Activated CD4-positive, alpha-beta T cell treated with anti-CD3 and anti-CD28 coated beads, Interleukin-2, amount 50 U/mL, for 24 hours (primary cell): Measurements from ENCODE around the gene SLC38A3.

Experiments
- DNase-seq, 2 donors: peaks; one replicate each; pipeline ENCODE4 v3.0.0-alpha.2; 2020; ENCODE audit warnings: low read depth in 1 of 2, low spot score in 1 of 2

The SLC38A3 gene

DNA sequence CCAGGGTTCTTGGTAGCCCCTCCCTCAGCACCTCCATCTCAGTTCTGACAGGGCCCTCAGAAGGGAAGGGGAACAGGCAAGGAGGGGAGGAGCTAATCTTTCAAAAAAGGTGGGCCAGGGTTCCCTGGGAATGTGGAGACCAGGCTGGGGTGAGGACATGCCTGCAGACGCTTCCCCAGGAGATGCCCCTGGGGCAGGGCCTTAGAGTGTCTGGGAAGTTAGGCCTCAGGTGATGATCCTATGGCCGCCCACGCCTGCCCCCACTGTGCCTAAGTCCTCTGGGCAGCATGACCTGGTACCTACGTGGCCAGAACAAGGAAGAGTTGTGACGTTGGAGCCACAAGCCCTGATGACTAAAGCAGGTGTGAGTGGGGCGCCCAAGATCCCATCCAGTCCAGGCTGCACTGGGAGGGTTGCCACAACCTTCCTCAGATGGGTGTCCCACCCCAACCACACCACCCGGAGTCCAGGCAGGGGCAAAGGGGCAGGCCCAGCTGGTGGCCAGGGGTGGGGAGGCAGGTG, 60.0 kb downstream of the SLC38A3 start:
- DNase-seq: no peak

DNA sequence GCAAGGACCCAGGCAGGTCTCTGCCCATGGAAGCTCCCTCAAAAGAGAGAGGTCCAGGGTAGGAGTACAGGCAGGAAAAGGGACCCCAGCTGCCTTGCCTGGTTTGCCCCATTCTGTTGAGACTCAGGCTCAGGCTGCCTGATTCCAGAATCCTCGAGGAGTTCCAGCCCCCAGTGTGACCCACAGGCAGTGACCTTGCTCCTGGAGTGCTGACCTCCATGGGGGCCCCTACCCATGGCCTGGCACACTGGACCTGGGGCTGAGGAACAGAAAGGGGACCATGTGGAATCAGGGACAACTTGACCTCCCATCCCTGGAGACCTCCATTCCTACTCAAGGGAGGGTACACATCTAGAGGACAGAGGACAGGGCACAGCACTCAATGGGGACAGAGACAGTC, 60.5 kb downstream of the SLC38A3 start:
- DNase-seq: no peak

DNA sequence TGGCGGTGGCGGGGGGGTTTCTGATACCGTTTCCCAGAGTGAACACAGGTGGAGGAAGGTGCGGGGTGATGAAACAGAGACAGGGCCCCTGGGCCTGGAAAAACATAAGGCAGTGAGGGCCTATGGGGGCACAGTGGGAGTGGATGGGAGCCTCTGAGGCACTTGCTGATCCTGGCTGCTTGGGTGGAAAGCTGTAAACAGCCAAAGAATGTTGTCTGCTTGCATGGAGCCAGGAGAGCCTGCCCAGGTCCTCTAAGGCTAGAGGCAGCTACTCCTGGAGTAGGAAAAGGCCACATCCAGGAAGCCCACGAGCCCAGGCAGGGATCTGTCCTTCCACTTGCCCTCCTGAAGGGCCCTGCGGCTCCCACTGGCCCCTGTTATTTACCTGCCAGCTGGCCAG, 60.9 kb downstream of the SLC38A3 start:
- no peak for DNase-seq

DNA sequence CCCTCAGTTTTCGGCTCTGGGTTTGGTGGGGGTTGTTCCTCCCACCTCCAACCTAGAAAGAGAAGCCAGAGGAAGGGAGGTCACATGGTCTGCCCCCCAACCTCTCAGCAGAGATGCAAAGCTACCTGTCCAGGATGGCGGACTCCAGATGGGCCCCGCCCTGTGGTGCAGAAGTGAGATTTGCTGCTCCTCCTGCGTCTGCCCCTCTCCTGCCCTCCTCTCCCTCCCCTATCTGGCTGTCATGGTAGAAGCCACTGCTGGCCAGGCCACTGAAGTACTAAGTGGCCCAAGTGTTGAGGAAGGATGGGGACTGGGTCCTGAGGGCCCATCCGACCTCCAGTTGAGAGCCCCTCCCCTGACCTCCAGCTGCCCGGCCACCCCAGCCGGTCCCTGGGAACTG, 61.8 kb downstream of the SLC38A3 start:
- DNase-seq: no peak

DNA sequence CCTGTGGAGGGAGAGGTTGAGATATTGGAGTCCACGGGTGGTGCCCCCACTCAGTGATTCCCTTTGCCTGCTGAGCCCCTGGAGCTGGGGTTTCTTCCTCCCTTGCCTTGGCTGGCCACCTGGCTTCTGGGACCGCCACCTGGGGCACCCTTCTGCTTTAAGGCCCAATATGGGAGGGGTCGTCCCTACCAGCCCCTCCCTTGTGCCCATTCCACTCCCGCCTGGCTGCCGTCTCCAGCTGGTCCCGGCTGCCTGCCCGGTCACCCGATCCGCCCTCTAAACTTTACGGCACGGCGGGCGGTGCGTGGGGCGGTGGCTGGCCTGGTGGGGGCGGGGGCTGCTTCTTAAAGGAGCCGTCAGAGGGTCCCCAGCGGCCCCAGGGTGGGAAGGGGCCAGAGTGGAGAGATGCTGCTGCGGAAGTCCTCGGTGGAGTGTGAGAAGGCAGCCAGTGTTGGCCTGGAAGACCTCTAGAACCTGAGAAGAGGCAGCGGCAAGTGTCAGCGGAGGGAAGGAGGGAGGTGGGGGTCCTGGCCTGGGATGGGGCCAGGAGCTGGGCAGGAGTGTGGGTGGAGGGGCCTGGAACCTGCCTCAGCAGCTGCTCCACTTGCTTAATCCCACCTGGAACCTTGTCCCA, 62.3 kb downstream of the SLC38A3 start:
- no peak for DNase-seq

DNA sequence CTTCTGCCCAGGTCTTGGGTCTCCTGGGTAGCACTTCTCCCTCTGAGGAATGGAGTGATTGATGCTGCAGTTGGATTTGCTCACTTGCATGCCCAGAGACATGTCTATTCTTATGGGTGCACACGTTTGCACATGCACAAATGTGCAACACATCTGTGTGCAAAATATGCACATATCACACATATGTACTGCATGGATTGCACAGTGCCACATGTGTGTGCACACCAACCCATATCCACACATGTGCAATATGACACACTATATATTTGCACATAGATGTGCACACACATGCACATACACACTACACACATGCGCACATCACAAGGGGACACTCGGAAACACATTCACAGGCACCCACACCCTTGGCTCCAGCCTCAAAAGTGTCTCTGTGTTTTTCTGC, 63.2 kb downstream of the SLC38A3 start:
- no peak for DNase-seq

DNA sequence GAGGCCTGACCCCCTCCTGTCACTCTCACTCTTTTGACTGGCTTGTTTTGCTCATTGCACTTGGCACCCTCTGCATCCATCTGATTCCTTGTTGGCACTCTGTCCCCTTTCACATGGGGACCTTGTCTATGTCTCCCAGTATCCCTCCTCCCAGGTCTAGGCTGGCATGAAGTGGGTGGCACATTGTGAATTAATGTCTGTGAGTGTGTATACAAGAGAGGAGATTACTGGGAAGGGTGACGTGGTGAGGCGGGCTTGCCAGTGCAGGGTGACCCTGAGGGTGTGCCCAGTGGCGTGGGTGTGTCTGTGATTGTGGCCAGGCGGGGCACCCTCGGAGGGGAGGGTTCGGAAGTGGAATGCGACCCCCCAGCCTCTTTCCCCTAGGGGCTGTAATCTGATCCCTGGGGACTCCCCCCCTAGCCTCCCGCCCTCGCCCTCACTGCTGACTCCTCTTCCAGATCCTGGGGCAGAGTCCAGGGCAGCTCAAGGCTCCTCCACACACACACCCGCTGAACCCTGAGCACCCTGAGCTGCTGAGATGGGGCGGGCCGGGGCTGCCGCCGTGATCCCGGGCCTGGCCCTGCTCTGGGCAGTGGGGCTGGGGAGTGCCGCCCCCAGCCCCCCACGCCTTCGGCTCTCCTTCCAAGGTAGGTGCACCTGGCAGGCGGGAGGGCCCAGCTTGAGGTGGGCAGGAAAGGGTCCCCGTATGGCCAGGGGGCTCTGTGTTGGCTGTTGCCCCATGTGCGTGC, 63.8 kb downstream of the SLC38A3 start, which contains the start of gene SEMA3B:
SEMA3B (plus strand) TSS at position 445 of the 749 bp plus-strand sequence; CDS start at position 539, 94 bp downstream.
- no peak for DNase-seq

DNA sequence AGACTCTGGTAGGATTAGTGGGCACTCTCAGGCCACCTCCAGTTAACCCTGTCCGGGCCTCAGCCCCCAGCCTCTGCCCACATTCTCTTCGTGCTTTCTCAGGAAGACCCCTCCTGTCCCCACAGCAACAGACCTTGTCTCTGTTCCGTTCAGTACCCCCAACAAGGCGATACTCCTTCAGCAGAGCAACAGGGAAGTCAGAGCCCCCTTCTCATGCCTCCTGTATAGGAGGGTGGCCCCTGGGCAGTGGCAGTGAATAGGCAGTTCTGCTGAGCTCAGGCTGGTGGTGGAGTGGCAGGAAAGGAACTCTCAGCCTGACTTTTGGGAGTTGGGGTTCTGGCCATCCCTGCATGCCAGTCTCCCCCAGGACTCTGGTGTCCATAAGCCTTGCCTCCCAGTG, 64.4 kb downstream of the SLC38A3 start:
- no peak for DNase-seq

DNA sequence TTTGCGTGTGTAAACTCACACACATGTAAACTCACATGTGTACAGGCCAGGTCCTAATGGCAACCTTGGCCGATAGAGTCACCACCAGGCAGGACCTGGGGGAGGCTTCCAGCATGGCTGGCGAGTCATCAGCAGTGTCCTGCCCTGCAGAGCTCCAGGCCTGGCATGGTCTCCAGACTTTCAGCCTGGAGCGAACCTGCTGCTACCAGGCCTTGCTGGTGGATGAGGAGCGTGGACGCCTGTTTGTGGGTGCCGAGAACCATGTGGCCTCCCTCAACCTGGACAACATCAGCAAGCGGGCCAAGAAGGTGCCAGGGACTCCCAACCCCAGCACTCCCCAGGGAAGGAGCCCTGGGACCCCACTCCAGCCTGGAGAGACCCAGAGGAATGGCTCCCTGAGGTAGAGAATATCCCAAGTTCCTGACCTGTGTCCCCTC, 64.9 kb downstream of the SLC38A3 start:
- DNase-seq: no peak

DNA sequence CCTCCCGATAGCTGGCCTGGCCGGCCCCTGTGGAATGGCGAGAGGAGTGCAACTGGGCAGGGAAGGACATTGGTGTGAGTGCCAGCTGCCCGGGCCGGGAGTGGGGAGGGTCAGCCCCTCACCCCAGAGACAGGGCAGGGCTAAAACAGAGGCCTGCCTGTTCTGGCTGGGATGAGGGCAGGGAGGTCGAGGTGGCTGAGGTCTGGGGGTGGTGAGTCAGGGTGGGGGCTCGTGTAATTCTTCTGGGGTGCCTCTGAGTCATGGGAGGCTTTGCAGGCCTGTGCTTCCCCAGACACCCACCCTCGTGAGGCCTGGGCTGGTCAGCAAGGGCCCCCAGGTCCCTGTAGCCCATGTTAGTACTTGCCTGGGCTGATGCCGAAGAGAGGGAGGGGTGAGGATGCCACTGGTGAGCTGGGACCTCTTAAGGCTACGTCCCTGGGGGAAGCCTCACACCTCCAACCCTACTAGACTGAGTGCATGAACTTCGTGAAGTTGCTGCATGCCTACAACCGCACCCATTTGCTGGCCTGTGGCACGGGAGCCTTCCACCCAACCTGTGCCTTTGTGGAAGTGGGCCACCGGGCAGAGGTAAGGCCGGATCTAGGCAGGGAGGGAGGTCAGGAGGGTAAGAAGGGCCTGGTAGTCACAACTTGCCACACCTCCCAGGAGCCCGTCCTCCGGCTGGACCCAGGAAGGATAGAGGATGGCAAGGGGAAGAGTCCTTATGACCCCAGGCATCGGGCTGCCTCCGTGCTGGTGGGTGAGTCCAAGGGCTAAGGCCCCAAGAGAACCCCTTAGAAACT, 65.6 kb downstream of the SLC38A3 start:
- no peak for DNase-seq
